HepG2 (cell line): ENCODE results near the gene TUBB4B. TPM values are rescaled to one million over a fixed set of nuclear protein-coding genes. Genes with fewer than 3 reads are reported as not detected.

Experiments
- HES4 ChIP-seq: sonication (generic); formaldehyde crosslinking; IDR thresholded peaks from 2 replicates; pipeline ENCODE4 v1.9.0; 2021; ENCODE audit warnings: mild to moderate bottlenecking, missing genetic modification reagents, borderline replicate concordance
- HMG20A ChIP-seq: IDR thresholded peaks from 2 replicates; pipeline ENCODE4 v1.6.1; 2016; ENCODE audit warnings: borderline replicate concordance
- HMG20B ChIP-seq: conservative IDR thresholded peaks from 2 replicates; pipeline ENCODE4 v1.6.1; 2016; ENCODE audit warnings: missing genetic modification reagents, missing compliant biosample characterization
- IKZF4 ChIP-seq: sonication (generic); formaldehyde crosslinking; IDR thresholded peaks from 2 replicates; pipeline ENCODE4 v1.5.1; 2020; ENCODE audit warnings: borderline replicate concordance, mild to moderate bottlenecking, low read depth, missing genetic modification reagents; ENCODE audit errors: not compliant biosample characterization
- IRX3 ChIP-seq: sonication (generic); formaldehyde crosslinking; IDR thresholded peaks from 2 replicates; pipeline ENCODE4 v1.8.1; 2023; ENCODE audit warnings: mild to moderate bottlenecking, low read depth, missing genetic modification reagents, borderline replicate concordance
- KDM1A ChIP-seq: IDR thresholded peaks from 2 replicates; pipeline ENCODE4 v1.6.1; 2016; ENCODE audit warnings: missing compliant biosample characterization
- KLF16 ChIP-seq, 2 experiments: sonication (generic) in 1 of 2; formaldehyde crosslinking in 1 of 2; IDR thresholded peaks; 2 replicates each; pipeline versions ENCODE4 v1.6.1 to v1.8.0; 2016 to 2023; ENCODE audit warnings: missing genetic modification reagents in 2 of 2, missing compliant biosample characterization in 1 of 2
- NR2F2 ChIP-seq: IDR thresholded peaks from 2 replicates; pipeline ENCODE4 v1.6.1; 2012; ENCODE audit warnings: low read depth, inconsistent platforms, borderline replicate concordance
- SIN3A ChIP-seq: IDR thresholded peaks from 2 replicates; pipeline ENCODE4 v1.6.1; 2011; ENCODE audit warnings: low read depth, mild to moderate bottlenecking, control low read depth, low read length, borderline replicate concordance
- TEAD3 ChIP-seq: optimal IDR thresholded peaks from 2 replicates; pipeline ENCODE3; 2016; ENCODE audit warnings: borderline replicate concordance
- ZNF225 ChIP-seq: sonication (generic); formaldehyde crosslinking; IDR thresholded peaks from 2 replicates; pipeline ENCODE4 v1.4.0; 2020; ENCODE audit warnings: mild to moderate bottlenecking, missing genetic modification reagents
- ZNF251 ChIP-seq: sonication (generic); formaldehyde crosslinking; IDR thresholded peaks from 2 replicates; pipeline ENCODE4 v1.9.0; 2021; ENCODE audit warnings: mild to moderate bottlenecking, missing genetic modification reagents
- ZNF333 ChIP-seq: sonication (generic); formaldehyde crosslinking; IDR thresholded peaks from 2 replicates; pipeline ENCODE4 v1.4.0; 2020; ENCODE audit warnings: mild to moderate bottlenecking, missing genetic modification reagents, borderline replicate concordance
- ZNF496 ChIP-seq: sonication (generic); formaldehyde crosslinking; IDR thresholded peaks from 2 replicates; pipeline ENCODE4 v1.8.1; 2023; ENCODE audit warnings: mild to moderate bottlenecking, moderate library complexity, missing genetic modification reagents; ENCODE audit not compliant: insufficient replicate concordance
- ZNF543 ChIP-seq: sonication (generic); formaldehyde crosslinking; IDR thresholded peaks from 2 replicates; pipeline ENCODE4 v1.4.0; 2020; ENCODE audit warnings: mild to moderate bottlenecking, missing genetic modification reagents
- ZNF772 ChIP-seq: sonication (generic); formaldehyde crosslinking; IDR thresholded peaks from 2 replicates; pipeline ENCODE4 v1.5.0; 2020; ENCODE audit warnings: mild to moderate bottlenecking, missing genetic modification reagents
- ZSCAN31 ChIP-seq: sonication (generic); formaldehyde crosslinking; IDR thresholded peaks from 2 replicates; pipeline ENCODE4 v1.5.0; 2020; ENCODE audit warnings: low read depth, mild to moderate bottlenecking, missing genetic modification reagents
- polyA plus RNA-seq, 8 experiments: library from polyadenylated mRNA; depleted of rRNA in 3 of 8; stranded (reverse) in 7 of 8; unstranded in 1 of 8; fragments of >200 nt; fragmentation: Illumina TruSeq in 4 of 8; extraction: Trizol in 4 of 8; gene quantifications; 2 replicates each; pipeline versions ENCODE4 v1.2.1 to v1.2.3, GENCODE V29; 2011 to 2016; ENCODE audit warnings: low read depth in 4 of 8, missing spikeins in 1 of 8, mixed read lengths in 1 of 8; ENCODE audit not compliant: insufficient read depth in 1 of 8
- total RNA-seq, 5 experiments: library from RNA; depleted of rRNA; stranded (reverse); fragments of >200 nt; fragmentation: Illumina TruSeq; extraction: Trizol; gene quantifications; 2 replicates each; pipeline ENCODE4 v1.2.3, GENCODE V29; 2016; ENCODE audit warnings: low read depth in 1 of 5
- TF ChIP-seq, protein P1 (sequence below): sonication (generic); formaldehyde crosslinking; IDR thresholded peaks from 2 replicates; pipeline ENCODE4 v1.5.0; 2020; ENCODE audit warnings: mild to moderate bottlenecking, missing genetic modification reagents
- TF ChIP-seq, protein P2 (sequence below): sonication (generic); formaldehyde crosslinking; IDR thresholded peaks from 2 replicates; pipeline ENCODE4 v1.4.0; 2020; ENCODE audit warnings: missing genetic modification reagents
- TF ChIP-seq, protein P3 (sequence below): sonication (generic); formaldehyde crosslinking; IDR thresholded peaks from 2 replicates; pipeline ENCODE4 v1.5.0; 2020; ENCODE audit warnings: mild to moderate bottlenecking, low read depth, missing genetic modification reagents, borderline replicate concordance
- TF ChIP-seq, protein P4 (sequence below): IDR thresholded peaks from 2 replicates; pipeline ENCODE4 v1.6.1; 2012; ENCODE audit warnings: low read length, improper control_type of control experiment

Gene TUBB4B
- total and polyA plus RNA-seq, 2 of the 13 experiments (the other 11 are each of a cell fraction or from before 2014, with no cell fraction given), result 182 to 412 TPM

DNA sequence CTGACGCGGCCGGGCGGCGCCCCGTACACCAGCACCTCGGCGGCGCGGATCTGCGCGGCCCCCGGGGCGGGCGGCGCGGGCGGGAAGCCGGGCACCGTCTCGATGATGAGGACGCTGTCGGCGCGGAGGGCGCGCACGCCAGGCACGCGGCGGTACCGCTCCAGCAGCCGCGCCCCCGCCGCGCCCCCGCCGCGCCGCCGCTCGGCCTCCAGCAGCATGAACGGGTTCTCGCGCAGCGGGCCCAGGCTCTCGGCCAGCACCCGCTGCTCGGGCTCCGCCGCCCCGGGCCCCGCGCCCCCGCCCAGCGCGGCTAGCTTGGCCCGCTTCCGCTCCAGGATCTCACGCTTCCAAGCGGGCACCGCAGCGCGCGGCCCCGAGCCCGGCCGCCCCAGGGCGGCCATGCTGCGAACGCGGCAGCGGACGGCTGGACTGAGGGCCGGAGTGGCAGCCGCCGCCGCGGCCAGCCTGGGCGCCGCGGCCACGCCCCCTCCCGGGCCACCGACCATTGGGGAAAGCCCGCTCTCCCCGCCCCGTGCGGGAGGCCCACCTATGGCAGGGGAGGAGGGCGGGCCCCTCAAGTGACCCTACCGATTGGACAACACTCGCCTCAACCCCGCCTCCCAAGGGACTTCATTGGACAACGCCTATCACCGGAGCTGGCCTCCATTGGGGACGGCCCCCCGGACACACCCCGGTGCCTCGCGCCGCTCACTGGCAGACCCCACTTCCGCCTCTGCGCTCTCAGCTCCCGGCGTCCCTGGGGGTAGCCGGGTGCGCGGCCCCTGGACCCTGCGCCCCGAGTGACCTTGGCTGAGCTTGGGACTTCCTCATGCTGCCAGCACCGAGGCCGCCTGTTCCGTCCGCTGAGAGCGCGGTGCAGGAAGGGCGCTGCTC is 40.5 kb upstream of the TUBB4B start, which contains the start of gene TPRN (continued):
- TF ChIP-seq HMG20B (CRISPR knock-in tag) (0 out of 2 replicates have a peak, but pooled peaks have one; percentile 58), ZNF251 (CRISPR knock-in tag) (0 out of 2 replicates have a peak, but pooled peaks have one; percentile 37), SIN3A (peak; percentile 78; the same call in 1 of the 2 replicates), ZNF772 (CRISPR knock-in tag) (peak; percentile 95), KLF16 (CRISPR knock-in tag; IDR thresholded peaks at IDR 0.05) (peak in 1 of 2 experiments; percentile 86; a peak in 2 of 4 replicates), TEAD3 (CRISPR knock-in tag) (peak; percentile 43), ZSCAN31 (peak; percentile 86), ZNF496 (CRISPR knock-in tag) (no peak), IRX3 (peak; percentile 84; the same call in 1 of the 2 replicates), ZNF543 (CRISPR knock-in tag) (no peak), ZNF225 (CRISPR knock-in tag) (peak; percentile 75; the same call in 1 of the 2 replicates), KDM1A (CRISPR knock-in tag) (no peak), ZNF333 (no peak; the same call in 1 of the 2 replicates), HMG20A (CRISPR knock-in tag) (no peak), HES4 (peak; percentile 84), IKZF4 (CRISPR knock-in tag) (no peak), NR2F2 (peak; percentile 68; the same call in 1 of the 2 replicates)
- TF ChIP-seq, protein P1, sequence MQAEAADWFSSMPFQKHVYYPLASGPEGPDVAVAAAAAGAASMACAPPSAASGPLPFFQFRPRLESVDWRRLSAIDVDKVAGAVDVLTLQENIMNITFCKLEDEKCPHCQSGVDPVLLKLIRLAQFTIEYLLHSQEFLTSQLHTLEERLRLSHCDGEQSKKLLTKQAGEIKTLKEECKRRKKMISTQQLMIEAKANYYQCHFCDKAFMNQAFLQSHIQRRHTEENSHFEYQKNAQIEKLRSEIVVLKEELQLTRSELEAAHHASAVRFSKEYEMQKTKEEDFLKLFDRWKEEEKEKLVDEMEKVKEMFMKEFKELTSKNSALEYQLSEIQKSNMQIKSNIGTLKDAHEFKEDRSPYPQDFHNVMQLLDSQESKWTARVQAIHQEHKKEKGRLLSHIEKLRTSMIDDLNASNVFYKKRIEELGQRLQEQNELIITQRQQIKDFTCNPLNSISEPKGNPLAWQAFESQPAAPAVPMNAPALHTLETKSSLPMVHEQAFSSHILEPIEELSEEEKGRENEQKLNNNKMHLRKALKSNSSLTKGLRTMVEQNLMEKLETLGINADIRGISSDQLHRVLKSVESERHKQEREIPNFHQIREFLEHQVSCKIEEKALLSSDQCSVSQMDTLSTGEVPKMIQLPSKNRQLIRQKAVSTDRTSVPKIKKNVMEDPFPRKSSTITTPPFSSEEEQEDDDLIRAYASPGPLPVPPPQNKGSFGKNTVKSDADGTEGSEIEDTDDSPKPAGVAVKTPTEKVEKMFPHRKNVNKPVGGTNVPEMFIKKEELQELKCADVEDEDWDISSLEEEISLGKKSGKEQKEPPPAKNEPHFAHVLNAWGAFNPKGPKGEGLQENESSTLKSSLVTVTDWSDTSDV, result 0 out of 2 replicates have a peak, but pooled peaks have one; percentile 28
- TF ChIP-seq, protein P2, sequence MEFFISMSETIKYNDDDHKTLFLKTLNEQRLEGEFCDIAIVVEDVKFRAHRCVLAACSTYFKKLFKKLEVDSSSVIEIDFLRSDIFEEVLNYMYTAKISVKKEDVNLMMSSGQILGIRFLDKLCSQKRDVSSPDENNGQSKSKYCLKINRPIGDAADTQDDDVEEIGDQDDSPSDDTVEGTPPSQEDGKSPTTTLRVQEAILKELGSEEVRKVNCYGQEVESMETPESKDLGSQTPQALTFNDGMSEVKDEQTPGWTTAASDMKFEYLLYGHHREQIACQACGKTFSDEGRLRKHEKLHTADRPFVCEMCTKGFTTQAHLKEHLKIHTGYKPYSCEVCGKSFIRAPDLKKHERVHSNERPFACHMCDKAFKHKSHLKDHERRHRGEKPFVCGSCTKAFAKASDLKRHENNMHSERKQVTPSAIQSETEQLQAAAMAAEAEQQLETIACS, result peak; percentile 13; the same call in 1 of the 2 replicates
- TF ChIP-seq, protein P3, sequence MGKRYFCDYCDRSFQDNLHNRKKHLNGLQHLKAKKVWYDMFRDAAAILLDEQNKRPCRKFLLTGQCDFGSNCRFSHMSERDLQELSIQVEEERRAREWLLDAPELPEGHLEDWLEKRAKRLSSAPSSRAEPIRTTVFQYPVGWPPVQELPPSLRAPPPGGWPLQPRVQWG (CRISPR knock-in tag), result no peak
- TF ChIP-seq, protein P4, sequence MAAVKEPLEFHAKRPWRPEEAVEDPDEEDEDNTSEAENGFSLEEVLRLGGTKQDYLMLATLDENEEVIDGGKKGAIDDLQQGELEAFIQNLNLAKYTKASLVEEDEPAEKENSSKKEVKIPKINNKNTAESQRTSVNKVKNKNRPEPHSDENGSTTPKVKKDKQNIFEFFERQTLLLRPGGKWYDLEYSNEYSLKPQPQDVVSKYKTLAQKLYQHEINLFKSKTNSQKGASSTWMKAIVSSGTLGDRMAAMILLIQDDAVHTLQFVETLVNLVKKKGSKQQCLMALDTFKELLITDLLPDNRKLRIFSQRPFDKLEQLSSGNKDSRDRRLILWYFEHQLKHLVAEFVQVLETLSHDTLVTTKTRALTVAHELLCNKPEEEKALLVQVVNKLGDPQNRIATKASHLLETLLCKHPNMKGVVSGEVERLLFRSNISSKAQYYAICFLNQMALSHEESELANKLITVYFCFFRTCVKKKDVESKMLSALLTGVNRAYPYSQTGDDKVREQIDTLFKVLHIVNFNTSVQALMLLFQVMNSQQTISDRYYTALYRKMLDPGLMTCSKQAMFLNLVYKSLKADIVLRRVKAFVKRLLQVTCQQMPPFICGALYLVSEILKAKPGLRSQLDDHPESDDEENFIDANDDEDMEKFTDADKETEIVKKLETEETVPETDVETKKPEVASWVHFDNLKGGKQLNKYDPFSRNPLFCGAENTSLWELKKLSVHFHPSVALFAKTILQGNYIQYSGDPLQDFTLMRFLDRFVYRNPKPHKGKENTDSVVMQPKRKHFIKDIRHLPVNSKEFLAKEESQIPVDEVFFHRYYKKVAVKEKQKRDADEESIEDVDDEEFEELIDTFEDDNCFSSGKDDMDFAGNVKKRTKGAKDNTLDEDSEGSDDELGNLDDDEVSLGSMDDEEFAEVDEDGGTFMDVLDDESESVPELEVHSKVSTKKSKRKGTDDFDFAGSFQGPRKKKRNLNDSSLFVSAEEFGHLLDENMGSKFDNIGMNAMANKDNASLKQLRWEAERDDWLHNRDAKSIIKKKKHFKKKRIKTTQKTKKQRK, result peak; percentile 15; the same call in 1 of the 2 replicates
